ENCODE data around the gene IL1RAP.
"Not testable (repeated sequence)": the region's sequence is repeated elsewhere in the genome, so short reads cannot be mapped to it uniquely, and the experiment has no call there.

IL1RAP gene, protein sequence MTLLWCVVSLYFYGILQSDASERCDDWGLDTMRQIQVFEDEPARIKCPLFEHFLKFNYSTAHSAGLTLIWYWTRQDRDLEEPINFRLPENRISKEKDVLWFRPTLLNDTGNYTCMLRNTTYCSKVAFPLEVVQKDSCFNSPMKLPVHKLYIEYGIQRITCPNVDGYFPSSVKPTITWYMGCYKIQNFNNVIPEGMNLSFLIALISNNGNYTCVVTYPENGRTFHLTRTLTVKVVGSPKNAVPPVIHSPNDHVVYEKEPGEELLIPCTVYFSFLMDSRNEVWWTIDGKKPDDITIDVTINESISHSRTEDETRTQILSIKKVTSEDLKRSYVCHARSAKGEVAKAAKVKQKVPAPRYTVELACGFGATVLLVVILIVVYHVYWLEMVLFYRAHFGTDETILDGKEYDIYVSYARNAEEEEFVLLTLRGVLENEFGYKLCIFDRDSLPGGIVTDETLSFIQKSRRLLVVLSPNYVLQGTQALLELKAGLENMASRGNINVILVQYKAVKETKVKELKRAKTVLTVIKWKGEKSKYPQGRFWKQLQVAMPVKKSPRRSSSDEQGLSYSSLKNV

DNA sequence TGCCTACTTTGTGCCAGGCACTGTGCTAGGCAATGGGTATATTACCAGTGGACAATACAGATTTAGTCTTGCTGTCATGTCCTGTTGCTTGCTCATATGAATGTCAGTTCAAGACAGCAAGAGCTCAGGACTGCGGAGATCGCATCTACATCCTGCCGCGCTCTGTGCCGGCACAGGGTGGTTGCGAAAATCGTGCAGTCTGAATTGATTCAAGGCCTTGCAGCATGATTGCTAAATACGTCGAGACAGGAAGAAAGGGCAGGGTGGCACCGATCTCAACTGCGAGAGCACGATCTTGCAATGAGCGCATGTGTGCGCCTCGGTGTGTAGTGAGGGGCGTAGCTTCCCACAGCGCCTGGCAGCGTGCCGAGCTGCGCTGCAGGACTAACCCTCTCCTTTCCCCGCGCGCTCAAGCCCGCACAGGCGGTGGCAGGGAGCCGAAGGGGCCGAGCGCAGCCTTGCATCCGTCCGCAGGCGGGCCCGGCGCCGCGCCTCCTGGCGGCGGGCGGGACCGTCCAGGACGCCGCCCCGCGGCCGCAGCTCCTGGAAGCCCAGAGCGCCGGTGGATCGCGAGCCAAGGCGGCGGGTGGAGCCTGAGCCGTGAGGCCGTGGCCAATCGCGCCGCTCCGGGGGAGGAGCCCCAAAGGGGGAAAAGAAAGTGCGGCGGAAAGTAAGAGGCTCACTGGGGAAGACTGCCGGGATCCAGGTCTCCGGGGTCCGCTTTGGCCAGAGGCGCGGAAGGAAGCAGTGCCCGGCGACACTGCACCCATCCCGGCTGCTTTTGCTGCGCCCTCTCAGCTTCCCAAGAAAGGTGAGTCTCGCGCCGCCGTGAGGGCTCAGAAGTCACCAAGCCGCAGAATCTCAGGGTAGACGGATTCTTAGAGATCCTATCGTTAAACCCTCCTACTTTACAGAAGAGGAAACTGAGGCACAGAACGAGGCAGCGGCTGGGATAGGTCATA, at the start of gene IL1RAP:
Gene IL1RAP, plus strand, starts transcription at position 677 of the 962 bp plus-strand sequence. CDS start 50,205 bp downstream, outside the sequence.
- in situ Hi-C loops (cut with HindIII; ENCODE audit: low sequenced_read_pairs): no loop called here

DNA sequence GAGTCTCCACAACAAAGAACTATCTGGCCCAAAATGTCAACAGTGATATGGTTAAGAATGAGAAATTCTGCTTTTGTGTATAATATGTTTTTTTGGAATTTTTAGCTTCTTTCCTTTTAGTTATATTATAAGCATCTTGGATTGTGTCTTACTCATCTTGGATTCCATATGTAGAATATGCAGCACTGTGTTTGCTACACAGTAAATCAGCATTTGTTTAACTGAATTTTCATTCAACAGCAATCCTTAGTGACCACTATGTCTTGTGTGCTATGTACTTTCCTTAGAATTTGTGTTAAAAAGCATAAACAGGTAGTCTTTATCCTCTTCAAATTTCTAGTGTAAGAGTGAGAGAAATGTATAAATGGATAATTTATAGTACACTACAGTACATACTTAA, 46.0 kb upstream of the IL1RAP start:
- in situ Hi-C loops (cut with HindIII; ENCODE audit: low sequenced_read_pairs): no loop called here

DNA sequence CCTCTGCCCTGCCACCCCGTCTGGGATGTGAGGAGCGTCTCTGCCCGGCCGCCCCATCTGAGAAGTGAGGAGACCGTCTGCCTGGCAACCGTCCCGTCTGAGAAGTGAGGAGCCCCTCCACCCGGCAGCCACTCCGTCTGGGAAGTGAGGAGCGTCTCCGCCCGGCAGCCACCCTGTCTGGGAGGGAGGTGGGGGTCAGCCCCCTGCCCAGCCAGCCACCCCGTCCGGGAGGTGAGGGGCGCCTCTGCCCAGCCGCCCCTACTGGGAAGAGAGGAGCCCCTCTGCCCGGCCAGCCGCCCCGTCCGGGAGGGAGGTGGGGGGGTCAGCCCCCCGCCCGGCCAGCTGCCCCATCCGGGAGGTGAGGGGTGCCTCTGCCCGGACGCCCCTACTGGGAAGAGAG, 40.6 kb upstream of the IL1RAP start:
- in situ Hi-C loops (cut with HindIII; ENCODE audit: low sequenced_read_pairs): not testable (repeated sequence)

DNA sequence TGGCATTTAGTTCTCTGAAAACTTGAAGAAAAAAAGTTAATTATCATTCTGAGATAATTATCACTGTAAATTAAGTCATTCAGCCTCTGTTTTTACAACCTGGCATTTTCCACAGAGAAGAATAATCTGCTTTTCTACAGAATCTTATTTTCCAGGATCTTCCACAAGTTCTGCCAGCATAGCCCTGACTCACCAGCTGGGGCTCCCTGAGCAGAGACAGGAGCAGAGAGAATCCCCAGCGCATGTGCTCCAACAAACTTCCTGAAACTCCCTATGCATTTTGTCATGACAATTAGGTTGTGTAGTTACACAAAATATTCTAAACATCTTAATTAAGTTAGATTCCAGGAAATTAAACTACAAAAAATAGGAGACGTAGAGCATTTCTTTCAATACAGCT, 32.1 kb upstream of the IL1RAP start:
- in situ Hi-C loops (cut with HindIII; ENCODE audit: low sequenced_read_pairs): no loop called here

DNA sequence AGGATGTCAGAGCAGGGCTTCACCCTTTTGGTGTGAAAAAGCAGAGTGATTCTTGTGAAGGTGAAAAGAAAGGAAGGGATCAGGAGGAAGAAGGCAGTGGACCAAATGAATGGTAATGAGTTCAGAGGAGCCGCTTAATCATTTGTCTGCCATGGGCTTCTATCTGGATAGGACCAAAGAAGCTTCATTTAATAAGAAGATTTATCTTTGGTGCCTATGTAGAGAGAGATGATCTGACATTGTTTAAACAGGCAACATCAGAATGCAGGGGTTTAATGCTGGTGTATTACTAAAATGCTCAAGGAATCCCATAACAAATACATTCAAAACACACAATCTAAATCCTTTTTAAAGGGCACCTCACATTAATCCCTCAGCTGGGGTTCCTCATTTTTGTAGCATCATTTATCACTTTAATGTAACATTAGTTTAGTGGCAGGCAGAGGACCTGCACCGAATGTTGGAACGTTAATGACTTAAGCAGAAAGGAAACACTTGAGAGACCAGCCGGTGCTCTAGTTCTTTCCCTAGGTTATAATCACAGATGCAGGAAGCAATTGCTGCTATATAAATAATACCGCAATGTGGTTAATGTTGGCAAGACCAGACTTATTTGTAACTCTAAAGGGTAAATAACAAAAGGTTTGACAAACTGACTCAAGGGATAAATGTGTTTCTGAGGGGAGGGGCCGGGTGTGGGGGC, 27.9 kb upstream of the IL1RAP start:
- in situ Hi-C loops (cut with HindIII; ENCODE audit: low sequenced_read_pairs): no loop called here

DNA sequence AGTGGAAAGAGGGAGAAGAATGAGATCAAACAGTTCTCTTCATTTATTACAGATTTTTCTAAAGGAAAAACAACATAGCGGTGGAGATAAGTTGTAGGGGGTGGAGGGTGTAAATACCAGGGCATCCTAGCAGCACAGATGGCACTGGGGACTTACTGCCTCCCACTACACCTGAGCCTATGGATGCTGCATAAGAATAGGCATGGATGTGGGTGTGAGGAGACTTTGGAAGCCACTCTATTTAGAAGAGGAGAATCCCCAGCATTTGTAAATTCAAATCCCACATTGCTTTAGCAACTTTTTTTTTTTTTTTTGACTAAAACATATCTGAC, 27.4 kb upstream of the IL1RAP start:
- in situ Hi-C loops (cut with HindIII; ENCODE audit: low sequenced_read_pairs): no loop called here

DNA sequence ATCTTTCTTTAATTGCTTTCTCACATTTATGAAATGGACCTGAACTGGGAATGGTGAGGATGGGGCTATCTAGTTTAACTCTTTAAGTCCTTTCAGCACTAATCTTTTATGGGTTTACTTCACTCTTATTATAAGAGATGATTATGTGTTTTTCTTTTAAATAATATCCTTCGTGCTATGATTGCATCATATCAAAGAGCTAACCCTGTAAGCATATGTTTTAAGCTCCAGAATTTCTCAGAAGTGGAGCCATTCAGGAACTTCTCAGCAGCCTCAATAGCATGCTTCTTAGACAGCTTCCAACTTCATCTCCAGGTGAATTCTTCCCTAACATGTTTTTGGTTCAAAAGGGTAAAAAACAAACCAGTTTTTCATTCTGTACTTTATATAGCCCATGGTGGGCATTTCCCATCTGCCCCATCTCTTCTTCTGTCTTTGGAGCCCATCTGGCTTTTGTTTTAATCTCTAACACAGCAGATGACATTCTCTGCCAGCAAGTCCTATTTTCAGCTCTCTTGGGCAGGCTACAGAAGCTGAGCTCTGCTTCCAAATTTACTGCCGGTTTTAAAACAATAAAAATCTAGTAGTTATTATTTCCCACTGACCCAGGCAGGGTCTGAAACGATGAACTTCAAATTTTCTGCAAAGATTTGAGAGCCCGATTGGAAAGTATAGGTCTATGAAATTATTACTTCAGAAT, 26.8 kb upstream of the IL1RAP start:
- in situ Hi-C loops (cut with HindIII; ENCODE audit: low sequenced_read_pairs): no loop called here

DNA sequence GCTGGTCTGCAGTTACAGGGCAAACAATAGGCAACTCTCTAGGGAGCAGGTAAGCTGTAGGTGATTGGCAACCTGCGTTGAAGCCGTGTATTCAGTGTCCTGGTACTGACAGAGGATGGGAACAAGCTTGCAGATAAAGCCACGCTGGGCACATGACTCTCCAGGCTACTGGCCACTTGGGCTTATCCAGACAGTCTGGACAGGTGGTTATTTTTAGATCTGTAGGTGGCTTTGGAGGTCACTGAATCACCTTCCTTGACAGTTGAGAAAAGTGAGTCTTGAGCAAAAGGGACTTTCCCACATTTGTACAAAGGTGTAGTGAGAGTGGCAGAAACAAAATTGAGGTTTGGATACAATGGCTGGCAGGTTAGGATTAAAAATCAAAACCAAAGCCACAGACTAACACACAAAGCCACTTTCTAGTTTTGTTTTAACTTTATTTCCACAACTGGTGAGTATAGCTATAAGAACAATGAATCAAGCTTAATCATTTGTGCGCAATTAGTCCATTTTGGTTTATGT, 22.3 kb upstream of the IL1RAP start:
- in situ Hi-C loops (cut with HindIII; ENCODE audit: low sequenced_read_pairs): no loop called here

DNA sequence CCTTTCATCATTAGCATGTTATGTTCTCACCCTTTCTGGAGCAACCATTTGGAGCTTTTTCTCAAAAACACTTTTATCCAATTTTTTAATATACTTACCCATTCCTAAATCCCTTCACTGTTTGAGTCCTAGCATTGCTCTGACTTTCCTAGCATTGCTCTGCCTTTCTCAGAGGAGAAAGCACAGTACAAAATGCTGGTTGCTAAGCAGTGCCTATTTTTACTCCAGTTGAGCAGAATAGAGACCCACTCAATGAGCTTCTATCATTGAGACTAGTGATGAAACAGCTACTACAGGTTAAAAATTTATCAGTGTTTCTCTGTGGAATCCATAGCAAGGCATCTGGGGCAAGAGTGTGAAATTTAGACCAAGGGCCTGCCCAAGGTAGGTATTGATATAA, 21.8 kb upstream of the IL1RAP start:
- in situ Hi-C loops (cut with HindIII; ENCODE audit: low sequenced_read_pairs): no loop called here

DNA sequence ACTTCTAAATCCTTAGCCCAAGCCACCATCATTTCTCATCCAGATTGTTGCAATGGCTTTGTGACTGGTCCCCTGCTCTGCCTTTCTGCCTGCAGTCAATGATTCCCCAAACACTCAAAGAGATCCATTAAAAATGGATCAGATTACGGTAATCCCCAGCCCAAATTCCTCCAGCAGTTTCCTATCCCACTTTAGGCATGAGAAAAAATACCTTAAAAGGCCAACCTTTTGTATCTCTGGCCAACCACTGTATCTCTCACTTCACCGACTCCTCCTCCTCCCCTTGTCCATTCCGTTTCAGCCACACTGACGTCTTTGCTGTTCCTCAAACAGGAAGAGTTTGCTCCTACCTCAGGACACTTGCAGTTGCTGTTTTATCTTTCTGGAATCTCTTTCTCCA, 20.9 kb upstream of the IL1RAP start:
- in situ Hi-C loops (cut with HindIII; ENCODE audit: low sequenced_read_pairs): no loop called here

DNA sequence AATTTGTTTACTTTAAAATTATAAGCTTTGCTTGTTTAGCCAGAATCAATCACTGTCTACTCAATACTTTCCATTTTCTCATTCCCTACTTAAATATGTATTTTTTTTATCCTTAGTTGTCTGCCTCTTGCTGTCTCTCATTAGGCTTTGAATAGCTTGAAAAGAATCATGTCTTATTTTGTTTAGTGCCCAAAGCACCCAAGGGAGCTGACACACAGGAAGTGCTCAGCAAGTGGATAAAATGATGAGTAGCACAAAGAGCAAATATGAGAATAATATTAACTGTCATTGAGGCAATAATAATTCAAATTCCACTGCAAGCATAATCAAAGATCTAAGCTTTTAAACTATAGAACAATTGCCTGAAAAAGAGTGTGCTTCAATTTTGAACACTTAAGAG, 19.0 kb upstream of the IL1RAP start:
- in situ Hi-C loops (cut with HindIII; ENCODE audit: low sequenced_read_pairs): no loop called here

DNA sequence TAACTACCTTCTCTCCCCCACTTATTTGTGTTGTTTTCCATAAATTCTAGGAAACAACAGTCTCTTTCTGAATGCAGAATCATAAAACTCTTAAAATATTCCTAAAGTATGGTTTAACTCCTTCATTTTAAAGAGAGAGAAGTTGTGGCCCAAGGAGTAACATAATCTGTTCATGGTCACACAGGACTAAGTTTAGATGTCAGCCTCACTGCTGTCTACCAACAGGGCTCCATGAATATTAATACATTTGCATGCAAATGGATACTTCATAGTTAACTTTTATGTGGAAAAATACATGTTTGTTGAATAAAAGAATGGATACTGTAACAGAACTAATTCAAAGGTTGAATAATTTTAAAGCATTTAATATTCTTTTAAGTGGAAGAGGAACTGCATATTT, 18.5 kb upstream of the IL1RAP start:
- in situ Hi-C loops (cut with HindIII; ENCODE audit: low sequenced_read_pairs): no loop called here

DNA sequence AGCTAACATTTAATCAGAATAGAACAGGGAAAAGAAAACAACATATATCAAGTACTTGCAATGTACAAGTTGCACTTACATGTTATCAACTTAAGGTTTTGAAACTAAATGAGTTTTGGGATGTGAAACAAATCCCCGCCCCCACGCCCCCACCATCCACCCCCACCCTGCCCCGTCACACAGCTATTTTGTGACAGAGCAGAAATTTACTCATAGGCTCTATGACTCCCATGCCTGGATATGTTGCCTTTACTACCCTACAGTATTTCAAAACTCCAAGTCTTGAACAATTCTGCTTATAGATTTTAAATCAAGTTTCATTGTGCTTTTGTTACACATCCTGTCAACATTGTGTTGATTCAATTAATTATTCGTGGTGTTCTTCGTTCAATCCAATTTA, 18.1 kb upstream of the IL1RAP start:
- in situ Hi-C loops (cut with HindIII; ENCODE audit: low sequenced_read_pairs): no loop called here

DNA sequence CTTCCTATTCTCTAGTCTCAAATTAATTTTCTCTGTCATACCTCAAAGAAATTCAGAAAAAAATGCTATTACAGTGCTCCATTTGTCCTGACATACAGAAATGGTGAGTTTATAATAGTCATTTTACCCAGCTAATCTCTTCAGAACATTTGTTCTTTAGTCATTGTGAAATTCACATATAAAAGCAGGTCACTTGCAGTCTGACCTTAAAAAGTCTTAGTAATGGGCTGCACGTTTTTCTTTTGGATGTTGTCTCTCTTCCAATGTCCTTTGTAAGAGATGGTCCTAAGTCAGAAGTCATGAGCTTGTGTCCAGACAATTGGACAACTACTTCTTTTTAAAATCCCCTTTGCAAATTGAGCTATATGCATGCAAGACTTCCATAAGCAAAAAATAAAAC, 17.0 kb upstream of the IL1RAP start:
- in situ Hi-C loops (cut with HindIII; ENCODE audit: low sequenced_read_pairs): no loop called here

DNA sequence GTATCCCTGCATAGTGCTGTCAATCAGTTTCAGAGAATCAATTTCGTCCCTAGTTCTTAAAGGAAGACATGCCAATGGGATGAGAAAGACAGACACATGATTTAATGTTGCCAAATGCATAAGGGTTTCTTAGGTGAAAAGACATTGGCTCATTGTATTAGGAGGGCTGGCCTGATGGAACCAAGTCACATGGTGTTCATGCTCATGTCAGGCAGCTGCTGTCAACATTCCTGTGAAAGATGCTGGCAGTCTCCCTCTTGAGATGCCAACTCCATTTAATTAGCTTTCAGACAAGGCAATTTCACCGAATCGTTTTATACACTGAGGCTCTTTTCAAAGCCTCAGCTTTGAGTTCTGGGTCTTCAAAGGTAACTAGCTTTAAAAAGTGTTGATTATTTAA, 16.1 kb upstream of the IL1RAP start:
- in situ Hi-C loops (cut with HindIII; ENCODE audit: low sequenced_read_pairs): no loop called here

DNA sequence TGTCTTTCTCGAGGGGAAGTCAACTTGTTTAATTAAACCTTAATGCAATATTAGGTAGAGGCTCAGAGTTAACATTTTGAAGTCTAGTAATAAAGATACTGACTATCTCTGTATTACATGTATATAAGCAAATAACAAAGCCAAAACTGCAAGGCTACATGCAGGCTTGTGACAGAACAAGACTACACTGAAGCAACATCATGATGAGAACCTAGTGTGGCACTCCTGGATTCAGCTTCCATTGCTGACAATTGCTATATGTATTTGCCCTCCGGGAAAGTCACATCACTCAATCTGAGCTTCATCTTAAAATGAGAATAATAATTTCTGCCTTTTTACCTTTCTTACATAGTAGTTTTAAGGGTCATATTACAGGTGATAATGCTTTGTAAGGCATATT, 15.6 kb upstream of the IL1RAP start:
- in situ Hi-C loops (cut with HindIII; ENCODE audit: low sequenced_read_pairs): no loop called here

DNA sequence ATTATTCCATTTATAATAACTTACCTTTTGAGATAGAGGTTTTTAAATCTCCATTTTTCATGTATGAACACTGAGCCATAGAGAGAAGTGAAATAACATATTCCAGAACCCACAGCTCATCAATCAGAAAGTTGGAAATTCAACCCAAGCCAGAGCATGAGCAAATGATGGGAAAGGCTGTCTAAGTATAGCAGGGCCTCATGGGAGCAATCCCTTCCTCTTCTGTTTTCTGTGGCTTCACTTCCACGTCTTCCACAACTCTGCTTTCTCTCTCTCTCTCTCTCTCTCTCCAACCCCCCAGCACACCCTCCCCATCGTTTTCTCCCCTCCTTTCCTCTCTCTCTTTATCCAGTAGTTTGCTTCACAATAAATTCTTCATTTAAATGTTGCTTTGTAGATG, 14.8 kb upstream of the IL1RAP start:
- in situ Hi-C loops (cut with HindIII; ENCODE audit: low sequenced_read_pairs): no loop called here

DNA sequence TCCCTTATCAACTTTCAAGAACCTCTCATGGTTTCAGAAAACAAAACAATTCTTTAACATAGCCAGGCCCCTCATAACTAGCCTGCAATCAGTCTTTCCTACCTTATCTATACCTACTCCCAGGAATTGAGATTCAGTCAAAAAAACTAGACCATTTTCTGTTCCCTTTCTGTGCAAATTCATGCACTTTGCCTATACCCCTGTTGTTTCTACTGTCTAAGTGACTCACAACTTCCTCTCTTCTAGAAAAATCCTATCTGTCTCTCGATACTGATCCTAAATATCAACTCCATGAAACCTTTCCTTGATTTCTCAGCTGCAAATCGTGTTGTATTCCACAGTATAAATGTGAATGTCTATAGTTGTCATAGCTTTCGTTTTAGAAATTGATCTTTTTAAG, 10.9 kb upstream of the IL1RAP start:
- in situ Hi-C loops (cut with HindIII; ENCODE audit: low sequenced_read_pairs): no loop called here

DNA sequence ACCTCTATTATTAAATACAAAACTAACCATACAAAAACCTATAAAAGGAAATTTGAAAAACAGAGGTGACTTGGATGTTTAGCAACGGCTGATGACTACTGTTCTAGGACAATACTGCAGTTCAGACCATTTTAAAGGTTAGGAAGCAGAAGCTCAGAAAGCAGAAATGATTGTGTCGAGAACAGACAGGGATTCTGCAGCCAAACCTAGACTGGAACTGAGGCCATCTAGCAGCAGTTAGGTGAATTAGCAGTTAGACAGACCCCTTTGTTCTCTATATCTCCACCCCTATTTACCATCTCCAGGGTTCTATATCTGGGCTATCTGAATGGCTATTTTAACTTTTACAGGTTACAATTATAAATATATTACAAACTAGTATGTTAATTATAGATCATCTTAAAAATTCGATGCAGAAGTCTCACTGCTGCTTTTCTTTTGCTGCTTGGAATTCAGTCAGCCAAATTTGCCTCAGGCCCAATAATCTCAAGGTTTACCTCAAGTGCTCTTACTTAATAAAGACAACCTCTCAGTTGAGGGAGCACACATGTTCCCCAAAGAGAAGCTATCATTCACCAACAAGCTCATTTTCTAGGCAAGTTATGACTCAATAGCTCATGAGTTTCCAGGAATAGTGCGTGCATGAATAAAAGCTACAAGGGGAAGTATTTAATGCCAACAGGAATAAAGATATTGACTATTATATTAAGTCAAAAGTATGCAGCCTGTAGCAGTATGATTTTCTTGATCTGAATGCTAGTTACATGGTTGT, 9.3 kb upstream of the IL1RAP start:
- in situ Hi-C loops (cut with HindIII; ENCODE audit: low sequenced_read_pairs): no loop called here

Data from DLD1 (cell line).